AG09309 (cell line): Measurements from ENCODE around the gene PLPP1.

Experiments used
- DNase-seq: peaks from one replicate; pipeline ENCODE4 v3.0.0-alpha.2; 2010; ENCODE audit warnings: low read depth
- H3K4me3 ChIP-seq: 2 replicates; pipeline ENCODE4 v1.5.1; 2011; ENCODE audit warnings: mild to moderate bottlenecking, low read depth, low read length, moderate library complexity; ENCODE audit not compliant: control insufficient read depth
- CTCF ChIP-seq: IDR thresholded peaks from 2 replicates; pipeline ENCODE4 v1.5.1; 2011; ENCODE audit warnings: mild to moderate bottlenecking, low read depth, low read length, inconsistent platforms; ENCODE audit not compliant: insufficient read depth, control insufficient read depth; ENCODE audit errors: missing control alignments

The PLPP1 gene

GRCh38 chr5:55485073-55485472, 49.7 kb downstream of the PLPP1 start:
- no peak for DNase-seq
- no peak overlapping the region for H3K4me3 ChIP-seq
- no peak for TF ChIP-seq CTCF

GRCh38 chr5:55484531-55484930, 50.2 kb downstream of the PLPP1 start:
- DNase-seq = no peak
- no peak overlapping the region for H3K4me3 ChIP-seq
- no peak for TF ChIP-seq CTCF

- H3K4me3 ChIP-seq = no peak overlapping the region
- no peak for DNase-seq
- TF ChIP-seq CTCF = no peak
Measured at GRCh38 chr5:55483885-55484284, 50.9 kb downstream of the PLPP1 start.

- no peak for DNase-seq
- TF ChIP-seq CTCF = no peak
Measured at GRCh38 chr5:55481293-55481855, 53.4 kb downstream of the PLPP1 start.

GRCh38 chr5:55480781-55481180, 54.0 kb downstream of the PLPP1 start:
- H3K4me3 ChIP-seq = no peak overlapping the region
- TF ChIP-seq CTCF = no peak
- DNase-seq = no peak

More at GRCh38 chr5:55481293-55481855, 53.4 kb downstream of the PLPP1 start:
- H3K4me3 ChIP-seq = no peak overlapping the region

- TF ChIP-seq CTCF = no peak
Measured at GRCh38 chr5:55472642-55473041, 62.1 kb downstream of the PLPP1 start.

GRCh38 chr5:55471468-55471867, 63.3 kb downstream of the PLPP1 start:
- no peak for TF ChIP-seq CTCF
- no peak for DNase-seq
- no peak overlapping the region for H3K4me3 ChIP-seq

More at GRCh38 chr5:55472642-55473041, 62.1 kb downstream of the PLPP1 start:
- no peak overlapping the region for H3K4me3 ChIP-seq
- no peak for DNase-seq
